Measurements from ENCODE around the gene INTS11.

DNA sequence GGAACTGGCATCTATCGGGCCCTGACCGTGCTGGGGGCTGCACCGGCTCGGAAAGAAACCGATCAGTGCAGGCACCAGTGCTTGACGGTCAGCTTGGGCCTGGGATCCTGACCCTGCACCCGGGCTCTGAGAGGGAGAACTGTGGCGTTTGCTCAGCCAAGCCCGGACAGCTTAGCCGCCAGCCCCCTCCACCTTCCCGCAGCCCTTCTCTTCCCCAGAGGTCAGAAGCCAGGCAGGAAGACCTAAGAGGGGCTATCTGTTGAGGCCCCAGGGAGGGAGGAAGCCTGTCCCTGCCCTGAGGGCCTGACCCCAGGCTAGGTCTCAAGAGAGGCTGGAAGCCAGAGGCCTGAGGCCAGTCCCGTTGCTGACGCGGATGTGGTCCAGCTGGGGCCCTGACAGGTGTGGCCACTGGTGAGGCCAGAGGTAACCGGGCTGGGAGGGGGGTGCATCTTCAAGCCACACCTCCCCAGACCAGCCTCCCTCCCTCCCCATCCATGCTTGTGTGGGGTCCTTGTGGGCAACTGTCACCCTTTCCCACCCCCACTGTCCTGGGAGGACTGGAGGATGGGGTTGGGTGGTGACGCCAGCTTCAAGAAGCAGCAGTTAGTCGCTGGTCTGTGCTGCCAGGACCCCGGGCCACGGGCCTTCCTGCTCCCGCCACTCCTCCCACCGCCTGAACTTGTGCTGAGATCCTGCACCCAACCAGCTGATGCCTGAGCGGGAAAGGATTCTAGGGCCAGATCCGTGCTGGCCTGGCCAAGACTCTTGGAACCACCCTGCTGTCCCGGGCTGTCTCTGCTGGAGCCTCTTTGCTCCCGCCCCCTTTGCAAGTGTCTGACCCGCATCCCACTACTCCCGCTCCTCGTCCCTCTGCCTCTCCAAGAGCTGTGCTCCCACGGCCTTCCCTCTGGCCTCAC lies 27.3 kb upstream of the INTS11 start:
- no peak for TF ChIP-seq POLR2A (IDR thresholded peaks at IDR 0.05)
- TF ChIP-seq, protein P1, sequence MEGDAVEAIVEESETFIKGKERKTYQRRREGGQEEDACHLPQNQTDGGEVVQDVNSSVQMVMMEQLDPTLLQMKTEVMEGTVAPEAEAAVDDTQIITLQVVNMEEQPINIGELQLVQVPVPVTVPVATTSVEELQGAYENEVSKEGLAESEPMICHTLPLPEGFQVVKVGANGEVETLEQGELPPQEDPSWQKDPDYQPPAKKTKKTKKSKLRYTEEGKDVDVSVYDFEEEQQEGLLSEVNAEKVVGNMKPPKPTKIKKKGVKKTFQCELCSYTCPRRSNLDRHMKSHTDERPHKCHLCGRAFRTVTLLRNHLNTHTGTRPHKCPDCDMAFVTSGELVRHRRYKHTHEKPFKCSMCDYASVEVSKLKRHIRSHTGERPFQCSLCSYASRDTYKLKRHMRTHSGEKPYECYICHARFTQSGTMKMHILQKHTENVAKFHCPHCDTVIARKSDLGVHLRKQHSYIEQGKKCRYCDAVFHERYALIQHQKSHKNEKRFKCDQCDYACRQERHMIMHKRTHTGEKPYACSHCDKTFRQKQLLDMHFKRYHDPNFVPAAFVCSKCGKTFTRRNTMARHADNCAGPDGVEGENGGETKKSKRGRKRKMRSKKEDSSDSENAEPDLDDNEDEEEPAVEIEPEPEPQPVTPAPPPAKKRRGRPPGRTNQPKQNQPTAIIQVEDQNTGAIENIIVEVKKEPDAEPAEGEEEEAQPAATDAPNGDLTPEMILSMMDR (IDR thresholded peaks at IDR 0.05), result no peak

Data from right lobe of liver (tissue), 4 donors.